DND-41 (cell line): ENCODE results near the gene BMP4.

Experiments used
- CTCF ChIP-seq: IDR thresholded peaks from 2 replicates; pipeline ENCODE4 v1.5.1; 2012; ENCODE audit warnings: borderline replicate concordance, low read length, moderate library complexity, mild to moderate bottlenecking; ENCODE audit not compliant: poor library complexity, severe bottlenecking; ENCODE audit errors: extremely low read depth
- EZH2 ChIP-seq: IDR thresholded peaks from 3 replicates; pipeline ENCODE4 v1.6.1; 2012; ENCODE audit warnings: borderline replicate concordance, low read depth, mild to moderate bottlenecking, moderate library complexity, low read length, inconsistent platforms; ENCODE audit not compliant: severe bottlenecking

DNA sequence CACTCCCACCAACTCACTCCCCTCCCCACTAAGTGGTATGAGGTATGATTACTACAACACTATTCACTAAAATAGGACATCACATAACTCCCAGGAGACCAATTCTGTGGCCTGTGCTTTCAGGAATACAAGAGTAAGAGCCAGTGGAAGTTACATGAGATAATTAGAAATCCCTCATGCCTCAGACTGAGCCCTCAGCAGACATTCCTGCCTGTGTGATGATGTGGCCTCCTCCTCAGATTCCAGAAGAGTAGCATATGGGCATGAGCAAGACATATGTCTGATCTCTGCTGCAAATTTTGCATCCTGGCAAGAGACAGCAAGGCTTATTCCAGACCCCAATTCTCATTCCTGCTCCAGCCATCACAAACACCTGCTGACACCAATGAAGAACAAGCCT, 46.0 kb upstream of the BMP4 start:
- no peak for TF ChIP-seq CTCF
- no peak for TF ChIP-seq EZH2
